Measurements from ENCODE around the gene ITPR1. TPM values are rescaled to one million over a fixed set of nuclear protein-coding genes. Genes with fewer than 3 reads are reported as not detected.

The ITPR1 gene
- total RNA-seq, 4 donors from 2014 or later = 58.8 to 67.2 (median 63.1) TPM

- no peak for TF ChIP-seq CTCF (IDR thresholded peaks at IDR 0.05; ENCODE audit: low read depth)
These were observed 197.1 kb downstream of the ITPR1 start for GRCh38 chr3:4690277-4690676.

- no peak for TF ChIP-seq CTCF (IDR thresholded peaks at IDR 0.05; ENCODE audit: low read depth)
These were observed 200.5 kb downstream of the ITPR1 start for GRCh38 chr3:4693620-4694019.

GRCh38 chr3:4695846-4696245 lies 202.7 kb downstream of the ITPR1 start:
- TF ChIP-seq CTCF (IDR thresholded peaks at IDR 0.05; ENCODE audit: low read depth) = no peak

GRCh38 chr3:4696266-4696665 lies 203.1 kb downstream of the ITPR1 start:
- TF ChIP-seq CTCF (IDR thresholded peaks at IDR 0.05; ENCODE audit: low read depth) = no peak

GRCh38 chr3:4698125-4698821 lies 205.1 kb downstream of the ITPR1 start:
- no peak for TF ChIP-seq CTCF (IDR thresholded peaks at IDR 0.05; ENCODE audit: low read depth)

- TF ChIP-seq CTCF (IDR thresholded peaks at IDR 0.05; ENCODE audit: low read depth) = no peak
These were observed 209.9 kb downstream of the ITPR1 start for GRCh38 chr3:4703054-4703480.

GRCh38 chr3:4704552-4704951 lies 211.4 kb downstream of the ITPR1 start:
- no peak for TF ChIP-seq CTCF (IDR thresholded peaks at IDR 0.05; ENCODE audit: low read depth)

Measured in subcutaneous adipose tissue (tissue), 4 donors.